NCI-H82 treated with DMSO at 0.1 percent for 48 hours (cell line): ENCODE results near the gene FMNL2.

ENCODE experiments used
- DNase-seq: peaks from one replicate; lab custom pipeline; 2025; ENCODE audit not compliant: unreplicated experiment; lab: John Stamatoyannopoulos, UW

FMNL2 gene

DNA sequence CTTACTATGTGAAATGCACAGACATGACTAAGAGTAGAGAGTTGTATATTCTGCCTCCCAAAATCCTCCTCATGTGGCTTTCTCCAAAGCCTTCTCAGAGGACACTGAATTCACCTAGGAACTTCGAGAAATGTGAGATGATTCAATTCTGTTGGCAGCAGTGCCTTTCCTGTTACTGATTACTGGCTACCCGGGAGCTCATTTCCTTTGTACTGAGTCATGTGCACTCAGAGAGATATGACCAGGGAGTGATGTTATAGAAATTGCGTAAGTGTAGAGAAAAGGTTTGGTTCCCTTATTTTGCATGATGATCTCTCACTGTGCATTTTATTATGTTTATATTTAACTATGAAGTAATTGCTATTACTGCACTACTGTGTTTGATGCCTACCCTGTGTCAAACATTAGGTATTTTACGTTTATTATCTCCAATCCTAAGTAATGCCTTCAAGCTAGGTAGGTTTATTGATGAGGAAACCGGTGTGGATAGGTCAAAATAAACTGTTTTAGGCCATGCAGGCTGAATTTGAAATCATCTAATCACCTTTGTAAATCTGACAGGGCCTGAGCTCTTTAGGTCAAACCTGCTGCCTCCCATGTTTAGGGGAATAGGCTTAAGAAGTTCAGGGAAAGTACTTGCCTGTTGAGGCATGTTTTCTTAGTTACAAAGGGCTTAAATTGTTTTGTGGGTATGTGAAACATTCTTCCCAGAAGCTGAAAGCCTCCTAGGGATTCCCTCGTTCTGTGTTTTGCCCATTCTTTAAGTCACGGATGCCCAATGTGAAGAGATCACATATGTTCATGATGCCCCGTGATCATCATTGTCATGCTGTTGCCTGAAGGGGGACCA lies 86.8 kb downstream of the FMNL2 start:
- no peak for DNase-seq

DNA sequence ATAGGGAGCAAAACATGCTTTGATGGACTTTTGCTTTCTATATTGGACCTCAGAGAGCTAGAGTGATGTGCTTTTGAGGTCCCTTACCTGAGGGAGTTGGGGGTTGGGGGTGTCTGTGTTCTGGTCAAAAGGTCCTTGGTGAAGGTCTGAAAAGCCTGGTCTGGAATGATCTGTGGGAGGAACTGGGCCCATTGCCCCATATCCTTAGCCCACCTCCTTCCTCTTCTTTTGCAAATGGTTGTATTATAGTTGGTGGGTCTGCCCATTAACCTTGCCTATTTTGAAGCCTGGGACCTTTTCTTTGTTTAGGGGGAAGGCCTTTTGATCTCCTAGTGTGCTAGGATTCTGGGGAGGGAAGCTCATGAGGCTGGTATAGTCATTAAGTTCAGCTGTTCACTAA lies 88.7 kb downstream of the FMNL2 start:
- DNase-seq: no peak

DNA sequence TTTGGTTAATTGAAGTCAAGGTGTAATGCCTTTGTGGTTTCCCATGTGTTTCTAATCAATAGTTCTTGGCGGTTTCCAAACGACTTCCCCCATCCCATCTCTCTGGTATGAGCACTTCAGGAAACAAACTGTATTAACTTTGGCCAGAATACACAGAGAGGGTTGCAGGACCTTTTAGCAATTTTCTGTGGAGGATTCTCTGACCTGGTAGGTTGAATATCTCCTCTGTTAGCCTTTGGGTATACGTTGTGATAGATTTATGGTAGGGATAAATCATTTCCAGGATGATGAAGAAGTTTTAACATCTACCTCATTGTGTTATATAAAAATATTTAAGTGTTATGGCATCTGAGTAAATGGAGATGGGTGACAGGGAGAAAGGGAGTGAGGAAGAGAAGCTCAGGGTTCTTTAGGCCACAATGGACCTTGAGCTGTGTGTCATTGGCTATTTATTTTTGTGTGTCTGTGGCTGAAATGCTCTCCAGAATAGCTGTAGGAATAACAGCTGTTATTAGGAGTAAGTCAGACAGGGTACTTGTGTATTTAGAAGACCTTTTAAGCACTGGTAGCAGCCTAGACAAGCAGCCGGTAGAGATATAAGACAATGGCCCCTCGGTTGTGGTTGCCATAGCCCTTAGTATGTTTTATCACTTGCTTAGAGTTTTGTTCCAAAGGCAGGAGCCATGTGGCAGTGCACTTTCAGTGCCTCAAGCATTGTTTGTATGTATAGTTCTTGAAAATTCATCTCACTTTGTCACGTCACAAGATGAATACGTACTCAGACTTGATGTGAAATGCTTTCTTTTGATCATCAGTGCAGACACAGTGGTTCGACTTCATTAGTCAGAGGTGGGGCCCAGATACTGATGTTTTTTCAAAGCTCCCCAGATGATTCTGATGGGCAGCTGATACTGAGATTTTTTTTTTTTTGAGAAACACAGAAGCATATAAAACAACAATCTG lies 91.1 kb downstream of the FMNL2 start:
- DNase-seq: no peak

DNA sequence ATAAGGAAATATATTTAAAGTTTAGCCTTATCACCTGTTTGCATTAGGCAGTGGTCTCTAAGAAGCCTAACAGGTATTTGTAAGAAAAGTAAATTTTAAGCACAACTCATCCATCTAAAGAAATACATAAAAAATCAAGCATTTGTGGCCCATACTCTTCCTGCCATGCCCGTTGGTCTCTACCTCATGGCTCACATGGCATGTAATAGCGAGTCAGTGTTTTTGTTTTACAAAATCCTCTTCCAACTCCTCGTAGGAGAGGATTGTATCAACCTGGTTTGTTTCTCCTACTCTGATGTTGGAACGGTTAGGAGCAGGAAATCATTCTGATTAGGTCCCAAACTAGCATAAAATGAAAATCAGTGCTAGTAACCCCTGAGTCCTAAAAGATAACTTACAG lies 91.8 kb downstream of the FMNL2 start:
- DNase-seq: no peak

DNA sequence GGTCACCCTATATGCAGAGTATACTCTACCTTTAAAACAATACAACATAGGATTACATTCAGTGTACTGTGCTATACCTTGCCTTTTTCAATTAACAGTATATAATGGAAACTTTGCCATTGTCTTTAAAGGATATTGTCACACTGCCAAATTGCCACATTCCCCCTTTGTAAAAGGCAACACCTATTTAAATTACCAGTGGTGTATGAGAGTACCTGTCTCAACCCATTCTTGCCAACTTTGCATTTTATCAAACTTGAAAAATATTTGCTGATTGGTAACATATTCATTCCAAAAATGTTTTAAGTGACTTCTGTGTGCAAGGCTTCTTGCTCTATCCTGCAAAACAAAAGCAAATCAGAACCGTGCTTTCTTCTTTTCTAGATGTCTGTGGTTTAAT lies 92.9 kb downstream of the FMNL2 start:
- DNase-seq: no peak

DNA sequence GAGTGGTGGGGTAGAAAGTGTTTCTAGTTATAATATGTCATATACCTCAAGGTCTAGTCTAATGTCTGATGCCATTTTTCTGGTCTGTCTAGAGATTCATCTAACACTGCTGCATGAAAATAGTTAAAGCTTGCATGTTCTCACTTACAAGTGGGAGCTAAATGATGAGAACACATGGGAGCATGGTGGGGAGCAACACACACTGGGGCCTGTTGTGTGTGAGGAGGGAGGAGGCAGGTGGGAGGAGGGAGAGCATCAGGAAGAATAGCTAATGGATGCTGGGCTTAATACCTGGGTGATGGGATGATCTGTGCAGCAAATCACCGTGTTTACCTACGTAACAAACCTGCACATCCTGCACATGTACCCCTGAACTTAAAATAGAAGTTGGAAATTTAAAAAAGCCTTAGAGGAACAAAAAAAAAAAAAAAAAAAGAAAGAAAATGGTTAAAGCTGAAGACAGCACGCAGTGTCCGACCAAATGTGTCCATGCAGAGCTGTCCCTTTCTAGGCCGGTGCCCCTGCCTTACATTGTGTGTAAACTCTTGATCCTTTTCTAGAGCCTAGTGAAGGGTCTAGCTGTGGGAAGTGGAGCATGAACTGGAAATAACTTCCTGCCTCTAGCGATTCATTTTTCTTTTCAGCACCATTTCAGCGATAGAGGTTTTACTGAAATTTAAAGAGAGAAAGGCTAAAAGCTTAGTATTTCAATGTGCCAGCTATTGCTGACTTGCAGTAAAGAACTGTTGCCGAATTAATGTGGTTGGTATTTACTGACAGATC lies 94.0 kb downstream of the FMNL2 start:
- DNase-seq: no peak

DNA sequence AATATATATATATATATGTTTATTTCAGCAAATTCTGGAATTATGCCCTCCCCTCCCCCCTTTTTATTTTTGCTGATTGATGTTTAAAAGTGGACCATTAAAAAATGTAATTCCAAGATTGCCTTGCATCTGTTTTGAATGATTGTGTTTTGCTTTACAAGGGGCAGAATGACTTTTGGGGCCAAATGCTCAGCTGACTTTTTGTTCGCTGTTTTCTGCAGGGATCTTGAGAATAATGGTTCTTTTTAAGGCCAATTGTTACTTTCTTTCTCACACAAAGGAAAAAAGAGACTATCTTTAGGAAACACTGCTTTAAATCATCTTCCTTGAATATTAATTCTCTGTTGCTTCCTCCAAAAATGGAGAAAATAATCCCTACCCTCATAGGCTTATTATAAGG lies 95.9 kb downstream of the FMNL2 start:
- no peak for DNase-seq

DNA sequence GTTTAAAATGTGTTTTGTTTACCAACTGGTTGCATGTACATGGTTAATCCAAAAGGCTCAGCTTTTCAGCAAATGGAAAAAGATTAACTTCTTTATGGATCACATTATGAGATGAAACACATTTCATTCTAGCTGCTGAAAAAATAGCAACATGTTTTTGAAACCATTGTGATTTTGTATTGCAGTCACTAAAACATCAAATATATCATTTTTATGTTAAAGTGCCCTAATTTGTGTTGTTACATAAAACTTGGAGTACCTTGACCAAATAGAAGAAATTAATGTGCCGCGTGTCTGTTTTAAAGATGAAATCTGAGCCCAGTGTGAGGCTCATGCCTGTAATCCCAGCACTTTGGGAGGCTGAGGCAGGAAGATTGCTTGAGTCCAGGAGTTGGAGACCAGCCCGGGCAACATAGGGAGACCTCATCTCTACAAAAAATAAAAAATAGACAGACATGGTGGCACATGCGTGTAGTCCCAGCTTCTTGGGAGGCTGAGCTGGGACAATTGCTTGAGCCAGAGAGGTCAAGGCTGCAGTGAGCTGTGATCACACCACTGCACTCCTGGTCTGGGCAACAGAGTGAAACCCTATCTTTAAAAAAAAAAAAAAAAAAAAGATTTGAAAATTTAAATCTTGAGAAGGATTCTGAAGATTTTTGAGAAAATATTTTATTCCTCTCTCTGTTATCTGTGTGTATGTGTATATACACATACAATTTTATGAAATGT lies 96.6 kb downstream of the FMNL2 start:
- peak; percentile 64 for DNase-seq

DNA sequence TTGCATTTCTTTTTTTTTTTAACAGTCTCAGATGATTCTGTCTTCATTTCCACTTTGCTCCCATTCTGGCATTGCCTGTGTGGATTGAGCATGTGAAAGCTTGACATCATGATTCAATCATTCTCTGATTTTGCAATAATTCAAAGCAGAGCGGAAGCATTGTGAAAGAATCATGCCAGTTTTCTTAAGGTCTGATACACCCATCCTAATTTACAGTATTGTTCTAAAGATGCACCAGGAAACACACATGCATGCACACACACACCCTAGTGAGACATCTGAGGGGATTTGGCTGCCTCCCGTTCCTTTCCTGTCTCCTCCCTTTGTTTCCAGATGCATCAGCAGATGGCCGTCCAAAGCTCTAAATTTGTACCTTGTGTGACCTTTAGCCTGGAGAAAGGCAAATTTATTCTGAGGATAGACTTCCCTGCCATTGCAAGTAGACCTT lies 97.3 kb downstream of the FMNL2 start:
- DNase-seq: peak; percentile 93

DNA sequence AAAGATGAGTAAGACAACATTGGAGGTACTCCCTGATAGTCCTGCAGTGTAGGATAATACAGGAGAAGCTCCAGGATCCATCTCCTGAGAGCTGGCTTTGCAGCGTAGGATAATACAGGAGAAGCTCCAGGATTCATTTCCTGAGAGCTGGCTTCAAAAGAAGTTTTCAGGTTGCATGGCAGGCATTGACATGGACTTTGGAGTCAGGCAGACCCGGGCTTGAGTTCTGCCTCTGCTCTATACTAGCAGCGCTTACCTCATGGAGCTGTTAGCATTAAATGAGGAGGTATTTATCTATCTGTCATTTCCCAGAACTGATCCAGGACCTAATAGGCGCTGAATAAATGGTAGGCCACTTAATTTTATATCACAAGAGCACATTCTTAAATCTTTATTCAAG lies 97.8 kb downstream of the FMNL2 start:
- no peak for DNase-seq

DNA sequence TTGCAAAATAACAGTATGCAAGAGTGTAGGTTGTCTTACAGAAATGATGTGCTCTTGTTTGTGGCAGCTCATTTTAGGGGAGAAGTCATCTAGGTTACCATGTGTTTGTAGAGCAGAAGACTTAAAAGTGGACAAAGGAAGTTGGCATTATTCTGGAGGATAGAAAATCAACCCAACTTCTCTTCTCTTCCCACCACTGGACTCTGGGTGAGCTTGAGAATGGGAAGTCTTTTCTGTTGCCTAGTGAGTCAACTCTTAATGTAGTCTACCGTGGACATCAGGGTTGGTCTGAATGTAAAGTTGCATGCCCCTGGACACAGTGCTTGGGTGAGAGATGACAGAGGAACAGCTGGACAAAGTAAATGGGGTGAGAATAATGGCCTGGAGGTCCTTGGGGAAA lies 98.3 kb downstream of the FMNL2 start:
- no peak for DNase-seq

DNA sequence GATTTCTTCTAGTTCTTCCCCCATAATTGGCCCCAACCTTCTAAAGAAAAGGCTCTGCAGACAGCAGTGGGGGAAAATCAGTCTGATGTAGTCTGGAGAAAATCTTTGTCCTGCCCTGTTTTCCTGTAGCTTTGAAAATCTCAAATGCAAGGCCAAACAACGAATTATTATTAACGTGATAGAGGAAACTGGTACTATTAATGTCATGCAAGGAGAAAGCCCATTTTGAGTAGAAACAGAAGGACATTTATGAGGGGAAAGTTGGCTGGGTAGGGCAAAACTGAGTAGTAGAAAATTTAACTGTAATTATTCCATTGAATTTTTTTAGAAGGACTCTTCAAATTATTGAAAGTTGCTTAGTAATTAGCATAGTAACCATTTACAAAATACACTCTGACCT lies 98.8 kb downstream of the FMNL2 start:
- no peak for DNase-seq

DNA sequence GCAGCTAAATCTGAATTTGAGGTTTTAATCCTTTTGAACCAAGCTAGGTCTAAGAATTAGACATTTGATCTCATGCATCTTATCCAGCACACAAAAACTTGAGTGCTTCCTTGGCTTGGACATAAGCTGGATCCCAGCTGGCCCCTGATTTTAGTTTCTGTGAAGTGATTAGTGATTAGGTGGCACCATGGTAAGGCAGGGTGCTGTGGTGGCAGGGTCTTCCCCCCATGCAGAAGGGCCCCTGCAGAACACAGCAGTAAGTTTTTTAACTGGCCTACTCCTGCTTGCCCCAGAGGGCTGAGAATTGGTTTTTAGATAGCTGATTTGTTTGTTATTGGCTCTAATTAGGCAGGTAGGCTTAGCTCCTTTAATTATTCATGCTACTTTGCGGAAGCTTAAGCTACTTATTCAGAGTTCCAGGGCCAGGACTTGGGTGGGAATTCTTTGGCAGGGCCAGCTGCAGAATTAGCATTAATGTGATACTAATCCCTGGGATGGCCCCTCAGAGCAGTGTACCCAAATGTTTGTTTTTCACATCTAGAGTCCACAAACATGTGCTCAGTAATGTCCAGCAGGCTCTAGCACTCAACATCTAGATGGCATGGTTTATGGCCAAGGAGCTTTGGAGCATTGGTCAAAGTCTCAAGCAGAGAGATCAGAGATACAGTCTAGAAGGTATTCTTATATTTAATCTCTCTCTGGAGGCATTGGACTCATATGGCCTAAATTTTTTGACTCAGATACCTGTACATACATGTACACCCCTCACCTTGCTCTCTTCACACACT lies 99.6 kb downstream of the FMNL2 start:
- DNase-seq: peak; percentile 100

DNA sequence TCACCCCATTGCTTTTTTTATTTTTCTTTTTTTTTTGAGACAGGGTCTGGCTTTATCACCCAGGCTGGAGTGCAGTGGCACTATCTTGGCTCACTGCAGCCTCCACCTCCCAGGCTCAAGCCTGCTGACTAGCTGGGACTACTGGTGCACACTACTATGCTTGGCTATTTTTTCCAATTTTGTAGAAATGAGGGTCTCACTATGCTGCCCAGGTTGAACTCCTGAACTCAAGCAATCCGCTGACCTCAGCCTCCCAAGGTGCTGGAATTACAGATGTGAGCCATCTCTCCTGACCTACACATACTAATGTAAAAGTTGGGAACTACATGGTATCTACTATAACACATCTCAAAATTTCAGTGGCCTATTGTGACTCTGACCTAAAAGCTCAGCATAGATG lies 101.2 kb downstream of the FMNL2 start:
- no peak for DNase-seq

DNA sequence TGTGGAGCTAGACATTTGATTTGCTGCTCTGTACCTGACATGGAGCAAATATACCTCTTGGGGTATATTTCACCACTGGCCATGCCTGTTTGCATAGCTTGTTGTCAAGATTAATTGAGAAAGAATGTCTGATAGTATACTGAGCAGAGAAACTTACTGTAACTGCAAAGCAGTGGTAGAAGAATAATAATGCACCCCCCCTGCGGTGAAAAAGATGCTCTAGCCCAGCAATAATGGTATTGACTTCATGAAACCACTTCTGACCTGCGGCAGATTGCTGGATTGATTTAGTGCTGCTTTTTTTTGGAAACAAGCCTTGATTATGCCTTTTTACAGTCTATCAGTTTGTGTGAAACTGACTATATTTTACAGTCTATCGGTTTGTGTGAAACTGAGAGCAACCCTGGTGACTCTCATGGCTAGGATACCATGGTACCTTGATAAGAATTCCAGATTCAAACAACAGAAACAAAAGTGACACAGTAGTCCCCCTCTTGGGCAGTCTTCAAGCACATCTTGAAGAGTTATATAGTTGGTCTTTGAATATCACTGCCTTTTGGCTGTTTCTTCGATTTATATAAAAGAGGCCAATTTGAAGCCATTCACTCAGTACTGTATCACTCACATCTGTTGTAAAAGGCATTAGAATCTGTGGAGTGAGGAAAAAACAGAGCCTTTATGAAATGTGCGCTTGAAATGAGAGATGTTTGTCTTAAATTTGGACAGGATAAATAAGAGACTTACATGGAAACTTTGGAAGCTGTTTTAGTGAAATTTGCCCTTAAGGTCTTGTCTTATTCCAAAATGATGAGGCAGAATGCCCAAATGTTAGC lies 102.5 kb downstream of the FMNL2 start:
- no peak for DNase-seq

DNA sequence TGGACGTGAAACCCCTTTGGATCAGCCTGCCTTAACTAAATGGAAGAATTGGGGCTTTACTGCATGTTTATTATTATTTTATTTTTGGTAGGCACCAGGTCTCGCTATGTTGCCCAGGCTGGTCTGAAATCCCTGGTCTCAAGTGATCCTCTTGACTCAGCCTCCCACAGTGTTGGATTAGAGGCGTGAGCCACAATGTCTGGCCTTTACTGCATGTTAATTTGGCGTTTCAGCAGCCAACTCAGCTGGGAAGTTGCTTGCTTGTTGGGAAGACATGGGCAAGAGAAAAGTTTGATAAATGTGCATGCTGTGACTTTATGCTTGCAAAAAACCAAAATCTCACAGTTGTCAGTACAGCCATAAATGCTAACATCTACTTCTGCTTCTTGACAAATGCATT lies 105.1 kb downstream of the FMNL2 start:
- no peak for DNase-seq

DNA sequence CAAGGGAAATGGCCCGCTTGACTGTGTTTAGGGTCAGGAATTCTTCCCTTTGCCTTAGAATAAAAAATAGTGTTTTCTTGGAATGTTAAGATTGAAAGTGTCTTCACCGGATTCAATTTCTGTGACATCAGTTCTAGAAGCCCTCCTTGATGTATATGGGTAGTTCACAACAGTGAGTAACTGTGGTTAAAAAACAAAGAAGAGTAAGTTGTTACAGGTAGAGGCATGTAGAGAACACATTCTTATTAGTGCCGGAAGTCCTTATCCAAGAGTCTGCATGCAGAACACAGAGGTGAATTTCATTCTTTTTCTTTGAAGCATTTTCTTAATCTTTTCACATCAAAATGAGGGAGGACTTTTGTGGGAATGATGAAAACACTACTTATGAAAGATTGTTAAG lies 105.5 kb downstream of the FMNL2 start:
- no peak for DNase-seq

DNA sequence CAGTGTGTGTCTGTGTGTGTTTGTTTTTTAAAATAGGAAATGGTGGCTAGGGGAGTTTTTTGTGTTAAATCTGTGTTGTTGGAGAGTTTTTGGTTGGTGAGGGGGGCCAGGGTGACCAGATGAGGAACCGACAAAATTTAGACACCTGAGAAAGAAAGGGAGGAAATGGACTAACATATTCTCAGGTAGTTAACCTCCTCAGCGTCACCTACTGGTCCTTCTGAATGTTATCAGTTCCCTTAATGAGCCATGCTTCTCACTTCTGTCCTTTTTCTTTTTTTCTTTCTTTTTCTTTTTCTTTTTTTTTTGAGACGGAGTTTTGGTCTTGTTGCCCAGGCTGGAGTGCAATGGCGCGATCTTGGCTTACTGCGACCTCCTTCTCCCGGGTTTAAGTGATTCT lies 107.0 kb downstream of the FMNL2 start:
- DNase-seq: no peak

DNA sequence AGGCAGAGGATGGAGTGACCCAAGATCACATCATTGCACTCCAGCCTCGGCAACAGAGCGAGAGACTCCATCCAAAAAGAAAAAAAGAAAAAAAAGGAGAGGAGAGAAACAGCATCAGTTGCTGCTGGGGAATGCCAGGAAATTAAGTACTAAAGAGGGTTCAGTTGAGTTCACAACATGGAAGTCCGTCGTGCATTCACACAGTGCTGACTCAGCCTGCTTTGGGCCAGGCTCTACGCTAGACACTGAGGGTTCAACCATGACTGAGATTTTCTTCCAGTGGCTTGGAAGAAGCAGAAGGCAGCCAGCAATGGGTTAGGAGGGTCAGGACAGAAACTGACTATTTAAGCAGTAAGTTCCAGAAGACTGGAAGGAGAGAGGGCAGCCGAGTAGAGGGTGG lies 108.8 kb downstream of the FMNL2 start:
- DNase-seq: no peak
